SK-N-SH treated with all-trans-retinoic acid at 6 μM for 48 hours (cell line): ENCODE data around the gene AGBL1.

Experiments
- ATAC-seq: fragments of 200-7000 bp; cut with Tn5 transposase; 3 replicates; pipeline ENCODE4 v1.9.1; 2020; ENCODE audit warnings: mild to moderate bottlenecking, moderate library complexity
- BACH2 ChIP-seq: fragments of 250-450 bp; sonication (Bioruptor Pico); IDR thresholded peaks from 2 replicates; pipeline ENCODE4 v1.9.0; 2021; ENCODE audit warnings: mild to moderate bottlenecking, borderline replicate concordance
- CSDC2 ChIP-seq: fragments of 250-450 bp; sonication (Bioruptor Pico); IDR thresholded peaks from 2 replicates; pipeline ENCODE4 v1.5.0; 2020; ENCODE audit warnings: mild to moderate bottlenecking, moderate library complexity
- CSRNP3 ChIP-seq: fragments of 250-450 bp; sonication (Bioruptor Pico); IDR thresholded peaks from 2 replicates; pipeline ENCODE4 v1.5.1; 2021; ENCODE audit warnings: mild to moderate bottlenecking, moderate library complexity
- ESRRG ChIP-seq: fragments of 250-450 bp; sonication (Bioruptor Pico); IDR thresholded peaks from 2 replicates; pipeline ENCODE4 v1.6.1; 2021; ENCODE audit warnings: mild to moderate bottlenecking
- GLIS3 ChIP-seq: fragments of 250-450 bp; sonication (Bioruptor Pico); IDR thresholded peaks from 2 replicates; pipeline ENCODE4 v1.5.0; 2020; ENCODE audit warnings: mild to moderate bottlenecking, moderate library complexity
- ISL1 ChIP-seq: fragments of 250-450 bp; sonication (Bioruptor Pico); IDR thresholded peaks from 2 replicates; pipeline ENCODE4 v2.1.2; 2022; ENCODE audit warnings: mild to moderate bottlenecking, moderate library complexity
- OSR1 ChIP-seq: fragments of 250-450 bp; sonication (Bioruptor Pico); IDR thresholded peaks from 2 replicates; pipeline ENCODE4 v1.8.0; 2022; ENCODE audit warnings: moderate library complexity, mild to moderate bottlenecking, inconsistent platforms
- PATZ1 ChIP-seq: fragments of 250-450 bp; sonication (Bioruptor Pico); IDR thresholded peaks from 2 replicates; pipeline ENCODE4 v1.8.0; 2020; ENCODE audit warnings: mild to moderate bottlenecking, moderate library complexity, borderline replicate concordance
- POU6F1 ChIP-seq: fragments of 250-450 bp; sonication (Bioruptor Pico); IDR thresholded peaks from 2 replicates; pipeline ENCODE4 v1.8.0; 2021; ENCODE audit warnings: low read depth, mild to moderate bottlenecking, moderate library complexity, borderline replicate concordance
- PPARA ChIP-seq: fragments of 250-450 bp; sonication (Bioruptor Pico); IDR thresholded peaks from 2 replicates; pipeline ENCODE4 v1.5.0; 2020; ENCODE audit warnings: mild to moderate bottlenecking, borderline replicate concordance
- RARB ChIP-seq: fragments of 250-450 bp; sonication (Bioruptor Pico); IDR thresholded peaks from 2 replicates; pipeline ENCODE4 v1.8.0; 2021; ENCODE audit warnings: mild to moderate bottlenecking, moderate library complexity
- SNAI2 ChIP-seq: fragments of 250-450 bp; sonication (Bioruptor Pico); IDR thresholded peaks from 2 replicates; pipeline ENCODE4 v1.5.0; 2020; ENCODE audit warnings: mild to moderate bottlenecking, moderate library complexity
- TCF4 ChIP-seq: fragments of 250-450 bp; sonication (Bioruptor Pico); IDR thresholded peaks from 2 replicates; pipeline ENCODE4 v1.8.0; 2021; ENCODE audit warnings: mild to moderate bottlenecking, moderate library complexity, borderline replicate concordance
- TOX ChIP-seq: fragments of 250-450 bp; sonication (Bioruptor Pico); IDR thresholded peaks from 2 replicates; pipeline ENCODE4 v1.8.0; 2021; ENCODE audit warnings: mild to moderate bottlenecking, moderate library complexity, borderline replicate concordance
- ZC3H10 ChIP-seq: fragments of 250-450 bp; sonication (Bioruptor Pico); IDR thresholded peaks from 2 replicates; pipeline ENCODE4 v1.5.1; 2021; ENCODE audit warnings: mild to moderate bottlenecking, moderate library complexity
- ZFP3 ChIP-seq: fragments of 250-450 bp; sonication (Bioruptor Pico); IDR thresholded peaks from 2 replicates; pipeline ENCODE4 v1.5.0; 2020; ENCODE audit warnings: mild to moderate bottlenecking, moderate library complexity
- ZFP30 ChIP-seq: fragments of 450-650 bp; formaldehyde crosslinking; IDR thresholded peaks from 2 replicates; pipeline ENCODE4 v1.5.0; 2022; ENCODE audit warnings: mild to moderate bottlenecking, moderate library complexity
- ZNF565 ChIP-seq: fragments of 450-650 bp; formaldehyde crosslinking; conservative IDR thresholded peaks from 2 replicates; pipeline ENCODE4 v1.5.0; 2020; ENCODE audit warnings: low read depth, mild to moderate bottlenecking, moderate library complexity
- ZNF70 ChIP-seq: fragments of 450-650 bp; formaldehyde crosslinking; IDR thresholded peaks from 2 replicates; pipeline ENCODE4 v1.5.0; 2020; ENCODE audit warnings: mild to moderate bottlenecking, moderate library complexity
- ZNF8 ChIP-seq: fragments of 450-650 bp; formaldehyde crosslinking; IDR thresholded peaks from 2 replicates; pipeline ENCODE4 v1.5.0; 2020; ENCODE audit warnings: mild to moderate bottlenecking, moderate library complexity
- TF ChIP-seq, protein P1 (sequence below): fragments of 250-450 bp; sonication (Bioruptor Pico); IDR thresholded peaks from 2 replicates; pipeline ENCODE4 v1.5.1; 2020; ENCODE audit warnings: low read depth, mild to moderate bottlenecking, moderate library complexity

Gene AGBL1

DNA sequence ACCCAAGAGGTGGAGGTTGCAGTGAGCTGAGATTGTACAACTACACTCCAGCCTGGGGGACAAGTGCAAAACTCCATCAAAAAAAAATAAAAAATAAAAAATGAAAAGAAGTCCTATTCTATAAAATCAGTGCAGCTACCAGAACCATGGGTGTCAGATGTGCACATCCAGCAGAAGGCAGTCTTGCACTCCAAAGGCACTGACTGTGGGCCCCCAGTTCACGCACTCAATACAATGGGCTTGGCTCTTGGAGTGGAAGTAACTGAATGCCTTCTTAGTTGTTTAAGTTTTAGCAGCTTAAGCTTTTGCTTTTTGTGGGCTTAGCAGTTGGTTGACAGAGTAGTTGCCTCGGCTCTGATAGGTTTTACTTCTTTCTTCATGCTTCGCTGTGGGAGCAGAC is 141.4 kb downstream of the AGBL1 start:
- TF ChIP-seq TCF4 (CRISPR knock-in tag) = no peak
- no peak for TF ChIP-seq ESRRG (CRISPR knock-in tag)
- no peak for TF ChIP-seq ZFP30 (CRISPR knock-in tag)
- TF ChIP-seq, protein P1, sequence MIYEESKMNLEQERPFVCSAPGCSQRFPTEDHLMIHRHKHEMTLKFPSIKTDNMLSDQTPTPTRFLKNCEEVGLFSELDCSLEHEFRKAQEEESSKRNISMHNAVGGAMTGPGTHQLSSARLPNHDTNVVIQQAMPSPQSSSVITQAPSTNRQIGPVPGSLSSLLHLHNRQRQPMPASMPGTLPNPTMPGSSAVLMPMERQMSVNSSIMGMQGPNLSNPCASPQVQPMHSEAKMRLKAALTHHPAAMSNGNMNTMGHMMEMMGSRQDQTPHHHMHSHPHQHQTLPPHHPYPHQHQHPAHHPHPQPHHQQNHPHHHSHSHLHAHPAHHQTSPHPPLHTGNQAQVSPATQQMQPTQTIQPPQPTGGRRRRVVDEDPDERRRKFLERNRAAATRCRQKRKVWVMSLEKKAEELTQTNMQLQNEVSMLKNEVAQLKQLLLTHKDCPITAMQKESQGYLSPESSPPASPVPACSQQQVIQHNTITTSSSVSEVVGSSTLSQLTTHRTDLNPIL = no peak
- TF ChIP-seq CSDC2 = no peak
- TF ChIP-seq RARB (CRISPR knock-in tag) = no peak
- no peak for TF ChIP-seq PPARA (CRISPR knock-in tag)
- TF ChIP-seq PATZ1 = no peak
- TF ChIP-seq POU6F1 (CRISPR knock-in tag) = no peak
- TF ChIP-seq OSR1 (CRISPR knock-in tag) = no peak
- no peak for TF ChIP-seq GLIS3
- no peak for TF ChIP-seq ZC3H10 (CRISPR knock-in tag)
- no peak for TF ChIP-seq BACH2 (CRISPR knock-in tag)
- TF ChIP-seq ZFP3 (CRISPR knock-in tag) = no peak
- TF ChIP-seq TOX = no peak
- no peak for TF ChIP-seq CSRNP3 (CRISPR knock-in tag)
- TF ChIP-seq ZNF565 (CRISPR knock-in tag) = no peak
- no peak for TF ChIP-seq ZNF8 (CRISPR knock-in tag)
- no peak for ATAC-seq

DNA sequence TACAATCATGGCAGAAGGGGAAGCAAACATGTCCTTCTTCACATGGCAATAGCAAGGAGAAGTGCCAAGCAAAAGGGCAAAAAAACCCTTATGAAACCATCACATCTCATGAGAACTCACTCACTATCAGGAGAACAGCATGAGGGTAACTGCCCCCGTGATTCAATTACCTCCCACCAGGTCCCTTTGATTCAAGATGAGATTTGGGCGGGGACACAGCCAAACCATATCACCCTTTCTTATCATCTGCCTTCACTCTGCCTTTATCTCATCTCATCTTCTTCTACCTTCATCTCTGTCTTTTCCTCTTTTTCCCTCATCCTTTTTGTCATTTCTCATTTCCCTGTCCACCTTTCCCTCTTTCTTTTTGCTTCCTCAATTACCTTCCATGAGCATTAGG is 149.6 kb downstream of the AGBL1 start:
- ATAC-seq = no peak
- TF ChIP-seq SNAI2 = no peak
- no peak for TF ChIP-seq ZNF8 (CRISPR knock-in tag)
- TF ChIP-seq, protein P1 = no peak
- no peak for TF ChIP-seq ISL1 (CRISPR knock-in tag)
- no peak for TF ChIP-seq TCF4 (CRISPR knock-in tag)
- no peak for TF ChIP-seq CSRNP3 (CRISPR knock-in tag)
- no peak for TF ChIP-seq CSDC2
- TF ChIP-seq TOX = no peak
- no peak for TF ChIP-seq ZFP30 (CRISPR knock-in tag)
- TF ChIP-seq ZNF70 (CRISPR knock-in tag) = no peak
- TF ChIP-seq PATZ1 = no peak
- TF ChIP-seq RARB (CRISPR knock-in tag) = no peak
- TF ChIP-seq POU6F1 (CRISPR knock-in tag) = no peak
